Stimulated activated CD8-positive, alpha-beta memory T cell treated with anti-CD3 and anti-CD28 coated beads, Interleukin-15, amount 100 ng/mL, for 1 hour (primary cell): ENCODE results near the gene DSCAM.

Experiments
- DNase-seq: peaks from one replicate; pipeline ENCODE4 v3.0.0-alpha.2; 2020; ENCODE audit warnings: low read depth

DSCAM gene

GRCh38 chr21:40130476-40130875, 716.5 kb downstream of the DSCAM start:
- DNase-seq, result no peak

DNA sequence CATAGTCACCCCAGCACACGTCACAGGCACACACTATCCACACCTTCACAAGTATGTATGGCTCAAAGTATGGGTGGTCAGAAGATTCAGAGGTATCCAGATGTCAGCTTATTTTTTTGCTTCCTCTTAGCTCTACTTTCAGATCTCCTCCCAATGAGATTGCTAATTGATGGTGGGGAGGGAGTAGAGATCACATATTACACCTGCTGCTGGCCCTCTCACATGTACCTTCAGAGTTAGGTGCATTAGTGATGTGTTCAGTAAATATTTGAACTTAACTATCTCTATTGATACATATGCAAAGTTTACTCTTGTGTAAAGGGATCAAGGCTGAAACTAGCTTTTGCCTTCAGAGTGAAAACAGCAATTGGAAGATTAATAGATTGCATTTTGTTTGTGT, 717.1 kb downstream of the DSCAM start:
- DNase-seq, result no peak

- no peak for DNase-seq
These were observed 718.1 kb downstream of the DSCAM start for GRCh38 chr21:40128891-40129290.

DNA sequence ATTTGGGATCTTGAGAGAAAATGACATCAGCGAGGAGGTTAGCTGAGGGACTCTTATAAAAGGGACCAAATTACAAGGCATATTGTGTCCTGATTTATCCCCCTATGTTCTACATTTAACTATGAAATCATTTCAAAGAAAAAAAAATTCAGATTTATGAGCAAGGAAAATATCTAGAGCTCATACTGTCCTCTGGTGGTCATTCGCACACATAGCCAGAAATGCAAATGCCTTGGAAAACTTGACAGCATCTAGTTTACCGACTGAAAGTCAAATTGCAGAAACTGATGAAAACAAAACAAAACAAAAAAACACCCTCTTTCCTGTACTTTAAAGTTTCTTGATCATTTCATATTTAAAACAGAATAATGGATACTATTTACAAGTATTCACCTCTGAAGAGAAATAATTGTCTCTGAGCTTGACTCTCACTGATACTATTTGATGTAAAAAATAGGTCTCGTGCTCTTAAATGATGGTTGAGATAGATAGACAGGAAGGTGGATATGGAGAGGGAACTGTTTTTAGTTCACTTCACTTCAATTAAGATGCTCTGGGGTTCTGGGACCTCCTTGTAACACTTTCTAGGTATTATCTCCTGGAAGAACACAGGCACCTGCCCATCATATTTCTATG, 725.9 kb downstream of the DSCAM start:
- DNase-seq, result no peak

- no peak for DNase-seq
These were observed 728.4 kb downstream of the DSCAM start for GRCh38 chr21:40118527-40118926.

DNA sequence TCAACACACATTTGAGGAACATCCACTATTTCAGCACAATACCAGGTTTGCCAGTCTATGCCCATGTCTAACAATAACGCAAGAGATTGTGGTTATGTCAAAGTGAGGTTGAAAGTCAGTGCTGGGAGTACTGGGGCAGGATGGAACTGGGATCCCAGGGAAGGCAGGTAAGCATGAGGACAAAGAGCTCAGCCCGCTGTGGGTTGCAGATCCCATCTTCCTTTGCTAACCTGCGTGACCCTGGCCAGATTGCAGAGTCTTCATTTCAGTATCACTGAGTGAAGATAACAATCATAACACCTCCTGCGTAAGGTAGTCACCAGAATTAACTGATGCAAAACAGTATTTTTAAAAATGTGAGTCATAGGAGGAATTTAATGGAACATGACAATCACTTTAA, 729.7 kb downstream of the DSCAM start:
- DNase-seq, result no peak

DNA sequence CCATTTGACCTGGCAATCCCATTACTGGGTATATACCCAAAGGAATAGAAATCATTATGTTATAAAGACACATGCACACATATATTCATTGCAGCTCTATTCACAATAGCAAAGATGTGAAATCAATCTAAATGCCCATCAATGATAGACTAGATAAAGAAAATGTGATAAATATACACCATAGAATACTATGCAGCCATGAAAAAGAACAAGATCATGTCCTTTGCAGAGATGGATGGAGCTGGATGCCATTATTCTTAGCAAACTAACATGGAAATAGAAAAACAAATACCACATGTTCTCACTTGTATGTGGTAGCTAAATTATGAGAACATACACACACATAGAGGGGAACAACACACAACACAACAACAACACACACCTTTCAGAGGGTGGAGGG, 731.2 kb downstream of the DSCAM start:
- no peak for DNase-seq

- DNase-seq, result no peak
These were observed 744.3 kb downstream of the DSCAM start for GRCh38 chr21:40102682-40103081.

GRCh38 chr21:40099809-40100208, 747.1 kb downstream of the DSCAM start:
- no peak for DNase-seq

- DNase-seq, result no peak
These were observed 751.5 kb downstream of the DSCAM start for GRCh38 chr21:40095477-40095876.

- no peak for DNase-seq
These were observed 766.6 kb downstream of the DSCAM start for GRCh38 chr21:40080385-40080784.

- no peak for DNase-seq
These were observed 772.2 kb downstream of the DSCAM start for GRCh38 chr21:40074710-40075109.

- no peak for DNase-seq
These were observed 772.8 kb downstream of the DSCAM start for GRCh38 chr21:40074198-40074597.

DNA sequence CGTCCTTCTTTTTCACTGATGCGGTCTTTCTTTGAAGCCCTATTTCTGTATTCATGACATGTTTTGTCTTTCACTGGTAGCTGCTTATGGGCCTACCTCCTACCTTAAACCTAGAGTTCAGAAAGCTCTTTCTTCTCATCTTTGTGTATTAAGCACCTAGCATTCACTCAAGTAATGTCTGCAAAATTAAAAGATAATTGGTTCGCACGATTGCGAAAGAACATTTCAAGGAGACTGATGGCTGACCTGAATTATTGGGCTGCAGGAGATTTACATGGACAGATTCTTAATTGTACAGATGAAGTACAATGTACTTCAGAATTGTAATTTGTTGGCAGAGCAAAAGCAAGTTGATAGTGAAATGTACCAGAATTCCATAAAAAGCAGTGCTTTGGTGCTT, 773.3 kb downstream of the DSCAM start:
- DNase-seq, result no peak

- no peak for DNase-seq
These were observed 776.1 kb downstream of the DSCAM start for GRCh38 chr21:40070871-40071270.

DNA sequence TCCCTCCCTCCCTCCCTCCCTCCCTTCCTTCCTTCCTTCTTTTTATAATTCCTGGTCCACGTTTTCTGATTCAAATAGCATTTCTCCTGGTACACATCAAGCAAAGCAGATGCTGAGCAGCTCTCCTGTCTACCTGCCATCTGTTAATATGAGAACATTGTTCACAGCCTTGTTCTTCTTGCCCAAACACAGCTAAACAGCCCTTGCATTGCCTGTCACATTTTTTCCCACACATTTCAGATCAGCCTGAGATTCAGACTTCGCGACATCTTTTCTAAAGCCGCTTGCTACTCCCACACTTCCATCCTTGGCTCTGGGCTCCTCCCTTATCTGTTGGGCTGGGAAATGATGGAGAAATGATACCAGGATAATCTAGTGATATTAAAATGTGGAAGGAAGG, 779.2 kb downstream of the DSCAM start:
- no peak for DNase-seq

DNA sequence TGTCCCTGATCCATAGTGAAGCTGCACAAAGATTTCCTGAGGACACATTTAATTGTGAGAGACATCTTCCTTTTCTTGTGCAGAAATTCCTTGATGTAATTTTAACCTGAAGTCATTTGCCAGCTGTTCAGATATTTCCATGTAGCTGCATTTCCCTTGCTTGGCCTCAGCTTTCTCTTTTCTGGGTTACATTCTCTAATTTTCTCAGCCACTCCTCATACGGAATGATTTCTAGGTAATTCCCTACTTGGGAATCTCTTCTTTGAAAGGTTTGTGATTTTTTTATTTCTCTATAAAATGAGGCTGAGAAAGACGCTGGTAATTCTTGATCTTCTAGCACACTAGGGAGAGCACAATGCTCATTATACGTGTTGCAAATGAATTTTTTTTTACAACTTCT, 780.7 kb downstream of the DSCAM start:
- DNase-seq, result no peak

DNA sequence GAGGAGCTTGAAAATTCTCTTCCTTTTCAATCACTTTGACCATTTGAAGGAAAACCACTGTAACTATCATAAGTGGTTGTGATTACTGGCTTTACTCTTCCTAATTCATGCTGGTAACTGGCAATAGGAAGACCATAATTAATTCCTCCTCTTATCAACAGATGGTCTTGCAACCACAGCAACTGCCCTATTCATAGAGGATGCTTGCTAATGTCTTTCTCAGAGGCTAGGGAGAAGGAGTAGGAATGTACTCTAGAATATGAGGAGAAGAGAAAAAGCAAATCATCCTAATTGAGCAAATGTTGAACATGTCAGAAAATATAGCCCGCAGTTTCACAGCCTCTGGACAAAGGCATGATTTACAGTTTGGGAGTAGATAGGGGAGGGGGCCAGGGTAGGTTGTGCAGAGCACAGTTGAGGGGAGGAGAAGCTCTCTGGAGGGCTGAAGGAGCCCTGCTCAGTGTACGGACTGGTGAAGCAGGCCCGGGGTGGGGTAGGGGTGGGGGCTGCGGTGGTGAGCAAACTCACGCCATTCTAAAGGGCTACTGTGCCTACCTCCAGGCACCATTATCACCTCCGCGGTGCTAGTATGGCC, 786.8 kb downstream of the DSCAM start:
- no peak for DNase-seq

DNA sequence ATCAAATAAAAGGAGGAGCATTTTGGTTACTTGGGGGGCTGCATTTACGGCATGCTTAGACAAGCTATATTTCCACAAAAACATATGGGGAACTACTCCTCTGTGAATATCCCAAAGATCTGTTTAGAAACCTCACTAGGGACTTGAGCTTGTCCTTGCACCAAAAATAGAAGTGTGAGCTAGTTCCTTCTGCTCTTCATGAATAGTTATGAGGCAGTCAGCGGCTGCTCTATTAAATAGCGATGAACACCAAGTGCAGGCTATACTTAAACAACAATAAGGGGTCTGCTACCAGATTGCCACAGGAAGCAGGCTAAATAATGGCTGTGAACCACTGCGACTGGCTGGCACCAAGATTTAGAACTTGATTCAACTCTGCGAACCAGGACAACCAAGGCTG, 789.6 kb downstream of the DSCAM start:
- DNase-seq, result no peak

GRCh38 chr21:40056031-40056430, 790.9 kb downstream of the DSCAM start:
- no peak for DNase-seq

GRCh38 chr21:40054403-40054802, 792.6 kb downstream of the DSCAM start:
- DNase-seq, result no peak

DNA sequence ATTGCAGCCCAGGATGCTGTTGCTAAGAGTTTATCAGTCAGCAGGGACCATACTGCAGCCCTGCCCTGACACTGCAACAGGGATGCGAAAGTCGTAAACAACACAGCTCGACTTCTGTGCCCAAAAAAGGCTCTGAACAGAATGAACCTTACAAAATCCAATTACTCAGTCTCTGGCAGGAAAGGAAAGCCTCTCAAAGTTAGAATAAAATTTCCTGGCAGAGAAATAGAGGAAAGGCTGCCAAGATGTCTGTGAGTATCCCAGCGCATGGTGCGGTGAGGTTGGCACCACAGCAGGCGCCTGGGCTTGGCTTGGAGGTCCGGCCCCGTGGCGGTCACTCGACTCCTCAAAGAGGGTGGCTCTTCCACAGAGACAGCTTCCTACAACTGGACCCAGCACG, 794.0 kb downstream of the DSCAM start:
- DNase-seq, result no peak

GRCh38 chr21:40052276-40052675, 794.7 kb downstream of the DSCAM start:
- DNase-seq, result no peak

DNA sequence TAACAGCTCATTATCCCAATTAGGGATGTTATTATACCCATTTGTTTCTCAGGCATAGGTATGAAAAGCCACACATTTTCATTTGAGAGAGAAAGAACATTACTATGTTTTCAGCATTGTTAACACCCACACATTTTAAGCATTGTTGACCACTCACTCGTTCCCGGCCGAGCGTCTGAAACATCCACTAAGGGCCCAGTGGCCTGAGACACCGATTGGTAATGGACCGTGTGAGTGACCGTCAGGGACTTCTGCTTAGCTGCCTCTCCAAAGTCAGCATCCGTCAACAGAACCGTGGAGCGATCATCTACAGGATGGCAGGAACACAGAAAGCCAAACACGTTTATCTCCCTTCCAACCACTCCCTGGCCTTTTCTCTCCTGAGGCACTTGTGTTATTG, 795.2 kb downstream of the DSCAM start:
- no peak for DNase-seq
